Caki2 (cell line): Measurements from ENCODE around the gene UGT1A10. TPM values are rescaled to one million over a fixed set of nuclear protein-coding genes. Genes with fewer than 3 reads are reported as not detected.

Experiments used
- DNase-seq: peaks from one replicate; pipeline ENCODE4 v3.0.0-alpha.2; 2015; ENCODE audit warnings: low read depth
- in situ Hi-C: cut with HindIII; loops from 2 replicates; pipeline ENCODE4 v1.10.0; 2016; ENCODE audit warnings: low sequenced_read_pairs, low pct_unique_long_range_greater_than_20kb, mixed read lengths
- total RNA-seq: library from RNA; depleted of rRNA; stranded (reverse); fragments of >200 nt; shearing (Covaris generic); gene quantifications from 2 replicates; pipeline ENCODE4 v1.2.3, GENCODE V29; 2014; ENCODE audit warnings: low replicate concordance

Gene UGT1A10
- total RNA-seq, 1 experiment from 2014 or later, result not detected

DNA sequence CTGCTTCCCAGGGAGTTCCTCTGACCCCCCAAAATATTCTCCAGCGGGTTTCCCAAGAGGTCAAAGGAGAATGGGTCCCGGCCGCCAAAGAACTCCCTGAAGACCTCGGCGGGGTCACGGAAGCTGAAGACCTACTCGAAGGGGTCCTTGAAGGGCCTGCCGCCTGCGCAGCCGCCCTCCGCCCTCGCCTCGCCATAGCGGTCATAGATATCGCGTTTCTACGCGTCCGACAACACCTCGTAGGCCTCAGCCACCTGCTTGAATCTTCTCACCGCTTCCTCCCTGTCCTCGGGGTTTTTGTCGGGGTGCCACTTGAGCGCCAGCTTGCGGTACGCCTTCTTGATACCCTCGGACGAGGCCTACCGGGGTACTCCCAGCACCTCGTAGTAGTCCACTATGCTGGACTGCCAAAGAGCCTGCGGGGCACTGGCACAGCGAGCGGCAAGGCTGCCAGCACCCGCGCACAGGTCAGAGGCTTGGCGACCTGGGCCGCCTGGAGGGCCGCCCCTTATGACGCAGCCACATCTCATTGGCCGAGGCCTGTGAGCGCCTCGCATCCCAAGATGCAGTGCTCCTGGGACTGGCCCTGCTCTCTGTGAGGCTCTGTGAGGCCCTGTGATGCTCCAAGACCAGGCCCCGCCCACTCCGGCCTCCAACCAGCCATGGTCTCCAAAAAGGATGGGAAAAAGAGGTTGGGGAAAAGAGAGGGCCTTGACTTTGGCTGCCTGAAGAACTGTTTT, 118.8 kb downstream of the UGT1A10 start:
- DNase-seq, result no peak
- in situ Hi-C loops, result no loop called here

DNA sequence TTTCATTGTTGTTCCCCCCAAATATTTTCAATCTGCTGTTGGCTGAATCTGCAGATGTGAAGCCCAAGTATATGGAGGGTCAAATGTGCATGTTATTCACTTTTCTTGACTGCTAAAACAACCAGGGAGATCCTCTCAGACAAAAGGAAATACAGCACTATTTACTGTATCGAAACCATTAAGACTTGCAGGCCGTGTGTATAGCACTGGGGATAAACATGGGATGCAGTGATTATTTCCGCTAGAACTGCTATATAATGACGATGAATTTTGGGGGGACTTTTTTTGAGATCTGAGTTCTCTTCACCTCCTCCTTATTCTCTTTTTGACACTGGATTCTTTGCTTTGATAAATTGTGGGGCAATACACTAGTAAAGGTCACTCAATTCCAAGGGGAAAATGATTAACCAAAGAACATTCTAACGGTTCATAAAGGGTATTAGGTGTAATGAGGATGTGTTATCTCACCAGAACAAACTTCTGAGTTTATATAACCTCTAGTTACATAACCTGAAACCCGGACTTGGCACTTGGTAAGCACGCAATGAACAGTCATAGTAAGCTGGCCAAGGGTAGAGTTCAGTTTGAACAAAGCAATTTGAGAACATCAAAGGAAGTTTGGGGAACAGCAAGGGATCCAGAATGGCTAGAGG, 120.3 kb downstream of the UGT1A10 start:
- in situ Hi-C loops, result no loop called here
- no peak for DNase-seq

DNA sequence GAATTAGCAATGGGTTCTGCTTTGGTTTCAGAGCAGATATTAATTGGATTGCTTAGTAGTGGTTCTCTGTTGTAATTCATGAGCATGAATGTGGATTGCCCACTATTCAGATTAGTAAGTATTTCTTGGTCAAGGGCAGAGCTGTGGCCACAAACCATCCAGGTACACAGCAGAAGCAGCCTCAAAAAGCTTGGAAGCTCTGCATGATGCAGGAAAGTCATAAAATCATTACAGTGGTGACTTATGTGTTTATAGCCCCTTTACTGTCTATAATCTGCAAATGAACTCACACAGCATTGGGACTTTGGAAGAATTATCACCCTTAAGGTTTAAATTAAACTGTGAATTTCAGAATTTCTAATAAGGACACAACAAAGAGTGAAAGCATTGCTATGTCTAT, 121.9 kb downstream of the UGT1A10 start:
- in situ Hi-C loops, result no loop called here
- DNase-seq, result no peak

GRCh38 chr2:233758849-233759248, 122.6 kb downstream of the UGT1A10 start:
- in situ Hi-C loops, result no loop called here
- DNase-seq, result no peak

GRCh38 chr2:233760043-233760442, 123.8 kb downstream of the UGT1A10 start, which contains the start of gene UGT1A1:
UGT1A1 (plus strand) TSS chr2:233760270; CDS start chr2:233760288, 18 bp downstream.
- DNase-seq, result no peak
- in situ Hi-C loops, result no loop called here

DNA sequence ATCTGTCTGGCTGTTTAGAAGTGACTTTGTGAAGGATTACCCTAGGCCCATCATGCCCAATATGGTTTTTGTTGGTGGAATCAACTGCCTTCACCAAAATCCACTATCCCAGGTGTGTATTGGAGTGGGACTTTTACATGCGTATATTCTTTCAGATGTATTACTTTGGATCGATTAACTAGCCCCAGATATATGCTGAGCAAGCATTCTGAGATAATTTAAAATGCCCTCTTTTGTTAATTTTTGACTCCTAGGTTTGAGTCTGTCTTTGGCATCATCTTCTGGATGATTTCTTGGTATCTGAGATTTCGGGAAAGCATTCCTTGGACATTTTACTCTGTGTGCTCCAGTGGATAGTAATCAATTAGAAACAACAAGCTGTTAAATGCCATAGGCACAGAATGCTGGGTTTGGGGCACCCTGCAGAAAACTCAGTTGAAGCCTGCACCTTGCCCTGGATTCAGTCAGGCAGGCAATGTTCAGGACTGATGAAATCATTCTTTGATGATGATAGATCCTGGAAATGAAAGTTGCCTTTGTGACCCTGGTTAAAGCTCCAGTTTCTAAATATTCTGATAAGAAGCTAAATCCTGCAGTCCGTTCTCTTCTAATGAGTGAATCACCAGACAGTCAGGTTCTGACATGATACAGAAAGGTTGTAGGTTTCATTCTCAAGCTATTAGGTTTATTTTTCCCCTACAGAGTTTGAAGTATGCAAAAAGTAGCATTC, 125.0 kb downstream of the UGT1A10 start:
- in situ Hi-C loops, result no loop called here
- DNase-seq, result no peak

GRCh38 chr2:233764264-233764663, 128.0 kb downstream of the UGT1A10 start:
- DNase-seq, result no peak
- in situ Hi-C loops, result no loop called here

GRCh38 chr2:233764761-233765160, 128.5 kb downstream of the UGT1A10 start:
- no peak for DNase-seq
- in situ Hi-C loops, result no loop called here

DNA sequence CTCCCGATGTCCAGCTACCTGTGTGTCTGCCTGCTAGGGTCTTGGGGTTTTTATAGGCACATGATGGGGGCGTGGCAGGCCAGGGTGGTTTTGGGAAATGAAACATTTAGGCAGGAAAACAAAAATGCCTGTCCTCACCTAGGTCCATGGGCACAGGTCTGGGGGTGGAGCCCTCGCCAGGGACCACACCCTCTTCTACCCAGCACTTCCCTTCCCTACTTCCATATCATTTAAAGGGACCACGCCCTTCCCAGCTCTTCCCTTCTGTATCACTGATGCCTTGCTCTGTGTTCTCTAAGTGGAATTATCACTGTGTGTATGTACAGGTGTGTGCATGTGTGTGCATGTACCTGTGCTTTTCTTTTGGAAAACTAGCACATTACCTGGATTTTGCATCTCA, 130.2 kb downstream of the UGT1A10 start:
- in situ Hi-C loops, result no loop called here
- no peak for DNase-seq

DNA sequence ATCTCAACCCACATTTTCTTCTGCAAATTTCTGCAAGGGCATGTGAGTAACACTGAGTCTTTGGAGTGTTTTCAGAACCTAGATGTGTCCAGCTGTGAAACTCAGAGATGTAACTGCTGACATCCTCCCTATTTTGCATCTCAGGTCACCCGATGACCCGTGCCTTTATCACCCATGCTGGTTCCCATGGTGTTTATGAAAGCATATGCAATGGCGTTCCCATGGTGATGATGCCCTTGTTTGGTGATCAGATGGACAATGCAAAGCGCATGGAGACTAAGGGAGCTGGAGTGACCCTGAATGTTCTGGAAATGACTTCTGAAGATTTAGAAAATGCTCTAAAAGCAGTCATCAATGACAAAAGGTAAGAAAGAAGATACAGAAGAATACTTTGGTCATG, 131.8 kb downstream of the UGT1A10 start:
- DNase-seq, result no peak
- in situ Hi-C loops, result no loop called here

DNA sequence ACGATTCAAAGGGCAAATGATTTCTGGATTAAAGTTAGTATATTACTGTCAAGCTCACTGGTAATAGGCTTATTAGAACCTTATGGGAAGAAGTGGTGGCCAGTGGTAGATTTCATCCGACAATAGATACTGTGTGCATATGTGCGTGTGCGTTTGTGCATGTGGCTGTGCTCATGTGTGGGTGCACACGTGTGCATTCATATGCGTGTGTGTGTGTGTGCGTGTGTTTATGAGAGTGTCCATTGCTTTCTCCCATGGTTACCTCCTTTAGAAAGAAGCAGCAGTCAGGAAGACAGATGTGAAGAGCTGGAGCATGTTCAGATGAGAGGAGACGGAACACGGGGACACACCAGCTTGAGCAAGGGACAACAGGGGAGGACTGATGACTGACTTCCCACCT, 133.0 kb downstream of the UGT1A10 start:
- DNase-seq, result no peak
- in situ Hi-C loops, result no loop called here

GRCh38 chr2:233772153-233772552, 135.9 kb downstream of the UGT1A10 start:
- in situ Hi-C loops, result no loop called here
- no peak for DNase-seq

DNA sequence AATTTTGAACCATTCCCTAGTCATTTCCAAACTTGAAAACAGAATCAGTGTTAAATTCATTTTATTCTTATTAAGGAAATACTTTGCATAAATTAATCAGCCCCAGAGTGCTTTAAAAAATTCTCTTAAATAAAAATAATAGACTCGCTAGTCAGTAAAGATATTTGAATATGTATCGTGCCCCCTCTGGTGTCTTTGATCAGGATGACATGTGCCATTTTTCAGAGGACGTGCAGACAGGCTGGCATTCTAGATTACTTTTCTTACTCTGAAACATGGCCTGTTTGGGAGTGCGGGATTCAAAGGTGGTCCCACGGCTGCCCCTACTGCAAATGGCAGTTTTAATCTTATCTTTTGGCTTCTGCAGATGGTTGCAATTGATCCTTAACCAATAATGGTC, 136.3 kb downstream of the UGT1A10 start:
- in situ Hi-C loops, result no loop called here
- DNase-seq, result no peak

- in situ Hi-C loops, result no loop called here
- DNase-seq, result no peak
Observed at GRCh38 chr2:233773854-233774253, 137.6 kb downstream of the UGT1A10 start.

DNA sequence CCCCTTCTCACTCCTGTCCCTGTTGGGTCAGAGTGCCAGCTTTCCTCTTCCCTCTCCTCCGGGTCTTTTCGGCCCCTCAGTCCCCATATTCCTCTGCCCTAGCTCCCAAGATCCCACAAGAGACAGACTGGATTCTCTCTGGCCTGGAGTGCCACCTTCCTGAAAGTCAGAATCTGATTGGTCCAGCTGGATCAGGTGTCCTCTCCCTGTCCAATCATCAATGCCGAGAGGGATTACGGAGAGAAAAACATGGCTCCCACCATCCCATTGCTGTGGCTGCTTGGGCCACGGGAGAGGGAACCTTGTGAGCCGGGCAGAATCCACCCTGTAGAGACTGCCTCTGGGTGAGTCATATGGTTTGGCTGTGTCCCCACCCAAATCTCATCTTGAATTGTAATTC, 139.2 kb downstream of the UGT1A10 start:
- peak; percentile 38 for DNase-seq
- in situ Hi-C loops, result no loop called here

DNA sequence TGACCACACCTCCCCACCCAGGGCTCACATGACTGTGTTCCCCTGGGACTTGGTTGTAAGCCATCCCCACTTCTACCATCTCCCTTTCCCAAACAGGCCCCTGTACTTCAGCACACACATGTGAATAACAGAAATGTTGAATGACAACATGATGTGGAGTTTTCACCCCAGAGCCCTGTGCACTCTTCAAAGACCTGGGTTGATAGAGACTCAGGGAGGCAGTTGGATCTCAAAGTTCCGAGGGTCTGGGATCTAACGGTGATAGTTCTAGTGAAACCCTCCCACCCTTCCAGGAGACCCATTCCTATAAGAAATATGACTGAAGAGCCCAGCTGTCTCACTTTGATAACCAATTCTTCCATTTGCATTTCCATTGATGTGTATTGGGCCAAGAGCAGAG, 141.8 kb downstream of the UGT1A10 start, which contains the start of gene MROH2A:
Gene MROH2A, plus strand, starts transcription at position 301 of the 400 bp plus-strand sequence. CDS start 1,029 bp downstream, outside the sequence.
- in situ Hi-C loops, result no loop called here
- no peak for DNase-seq

GRCh38 chr2:233779722-233780121, 143.5 kb downstream of the UGT1A10 start:
- DNase-seq, result no peak
- in situ Hi-C loops, result no loop called here

GRCh38 chr2:233780771-233781170, 144.5 kb downstream of the UGT1A10 start:
- in situ Hi-C loops, result no loop called here
- DNase-seq, result no peak

DNA sequence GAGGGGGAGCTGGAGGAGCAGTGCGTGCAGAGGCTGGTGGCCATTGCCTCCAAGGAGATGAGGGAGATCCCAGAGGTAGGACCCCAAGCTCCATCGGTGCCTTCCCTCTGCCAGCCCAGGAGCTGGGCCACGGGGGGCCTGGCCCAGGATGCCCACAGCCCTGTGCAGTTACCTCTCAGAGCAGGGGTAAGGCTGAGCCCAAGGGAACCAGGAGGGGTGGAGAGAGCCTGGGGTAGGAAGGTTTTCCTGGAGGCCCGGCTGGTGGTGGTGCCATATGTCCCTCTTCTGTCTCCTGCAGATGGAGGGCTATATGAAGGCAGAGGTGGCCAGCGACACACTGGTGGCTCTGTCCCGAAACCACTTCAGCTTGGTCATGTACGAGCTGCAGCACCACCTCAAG, 153.3 kb downstream of the UGT1A10 start:
- in situ Hi-C loops, result no loop called here
- DNase-seq, result no peak
